ENCODE data around the gene TMEM201. TPM values are rescaled to one million over a fixed set of nuclear protein-coding genes. Genes with fewer than 3 reads are reported as not detected.
A peak's percentile ranks its signal among the peaks of the same experiment; 100 is the strongest.

The TMEM201 gene
- total RNA-seq, 1 experiment from 2014 or later: 49.0 TPM

DNA sequence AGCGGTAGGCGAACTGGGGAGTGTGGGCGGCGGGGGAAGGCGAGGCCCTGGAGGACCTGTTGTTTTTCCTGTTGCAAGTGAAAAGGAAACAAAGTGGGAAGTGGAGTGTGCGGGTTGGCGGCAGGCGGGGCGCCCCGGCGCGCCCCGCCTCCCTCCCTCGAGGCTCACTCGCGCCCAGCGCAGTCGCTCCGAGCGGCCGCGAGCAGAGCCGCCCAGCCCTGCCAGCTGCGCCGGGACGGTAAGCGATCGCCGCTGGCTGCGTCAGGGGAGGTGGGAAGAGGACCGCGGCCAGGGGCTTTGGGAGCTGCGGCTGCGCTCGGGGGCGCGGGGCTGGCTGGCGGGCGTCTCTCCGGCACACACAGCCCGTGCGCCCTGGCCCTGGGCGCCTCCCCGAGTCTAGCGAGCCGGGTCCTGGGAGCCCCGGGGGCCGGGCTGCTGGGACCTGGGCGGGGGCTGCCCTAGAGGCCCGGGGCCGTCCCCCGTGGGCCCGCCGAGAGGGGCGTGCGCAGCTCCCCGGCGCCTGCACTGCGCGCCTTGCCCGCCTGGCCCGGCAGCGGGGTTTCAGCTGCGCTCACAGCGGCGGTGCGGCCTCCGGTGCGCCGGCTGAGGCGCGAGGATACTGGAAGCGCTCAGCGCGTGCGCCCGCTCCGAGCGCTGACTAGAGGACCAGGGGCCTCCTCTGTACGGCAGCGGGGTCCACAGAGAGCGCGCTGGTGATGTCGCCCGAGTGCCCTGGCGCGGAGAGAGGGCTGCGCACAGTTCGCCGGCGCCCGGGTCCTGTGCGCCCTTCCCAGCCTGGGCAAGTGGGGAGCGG lies 63.1 kb downstream of the TMEM201 start, which contains the start of gene PIK3CD:
PIK3CD (plus strand) TSS at position 167 of the 814 bp plus-strand sequence. CDS start 58,725 bp downstream, outside the sequence.
- peaks cover 41% of the 10 kb centered on the region for H3K27me3 ChIP-seq (replicated peaks; ENCODE audit: insufficient read depth, low read depth, low read length, poor library complexity)
- no peaks in the 10 kb centered on the region for H3K9me3 ChIP-seq (ENCODE audit: low read depth, low read length, poor library complexity, severe bottlenecking)
- BruUV-seq (replicated peaks): no TSS peak
- TF ChIP-seq, protein P1, sequence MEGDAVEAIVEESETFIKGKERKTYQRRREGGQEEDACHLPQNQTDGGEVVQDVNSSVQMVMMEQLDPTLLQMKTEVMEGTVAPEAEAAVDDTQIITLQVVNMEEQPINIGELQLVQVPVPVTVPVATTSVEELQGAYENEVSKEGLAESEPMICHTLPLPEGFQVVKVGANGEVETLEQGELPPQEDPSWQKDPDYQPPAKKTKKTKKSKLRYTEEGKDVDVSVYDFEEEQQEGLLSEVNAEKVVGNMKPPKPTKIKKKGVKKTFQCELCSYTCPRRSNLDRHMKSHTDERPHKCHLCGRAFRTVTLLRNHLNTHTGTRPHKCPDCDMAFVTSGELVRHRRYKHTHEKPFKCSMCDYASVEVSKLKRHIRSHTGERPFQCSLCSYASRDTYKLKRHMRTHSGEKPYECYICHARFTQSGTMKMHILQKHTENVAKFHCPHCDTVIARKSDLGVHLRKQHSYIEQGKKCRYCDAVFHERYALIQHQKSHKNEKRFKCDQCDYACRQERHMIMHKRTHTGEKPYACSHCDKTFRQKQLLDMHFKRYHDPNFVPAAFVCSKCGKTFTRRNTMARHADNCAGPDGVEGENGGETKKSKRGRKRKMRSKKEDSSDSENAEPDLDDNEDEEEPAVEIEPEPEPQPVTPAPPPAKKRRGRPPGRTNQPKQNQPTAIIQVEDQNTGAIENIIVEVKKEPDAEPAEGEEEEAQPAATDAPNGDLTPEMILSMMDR (conservative IDR thresholded peaks at IDR 0.05; ENCODE audit: low read depth, low read length): no peak
- peak; percentile 7 for TF ChIP-seq EZH2 (IDR thresholded peaks at IDR 0.05; ENCODE audit: borderline replicate concordance, low read depth, low read length, poor library complexity, severe bottlenecking)
- POLR2A ChIA-PET (ENCODE audit: low non-redundant PET): no interaction called here
- H3K4me3 ChIP-seq (ENCODE audit: low read depth, low read length, poor library complexity, severe bottlenecking): peak within 1 kb of the TSS; percentile 38
- no peaks in the 10 kb centered on the region for H3K36me3 ChIP-seq (ENCODE audit: insufficient read depth, low read length, poor library complexity, severe bottlenecking)
- H3K4me1 ChIP-seq (ENCODE audit: insufficient read depth, low read length, poor library complexity, severe bottlenecking): peaks cover 20% of the 10 kb centered on the region
- peak; percentile 56 for DNase-seq (ENCODE audit: low spot score)
- intact Hi-C loops (cut with micrococcal nuclease; ENCODE audit: unreplicated experiment): no loop called here
- no peak within 1 kb of the TSS for H3K27ac ChIP-seq (ENCODE audit: low read depth, low read length, poor library complexity, severe bottlenecking)
- CTCF ChIA-PET: no interaction called here

- intact Hi-C loops (cut with micrococcal nuclease; ENCODE audit: unreplicated experiment): no loop called here
Observed at GRCh38 chr1:9652379-9653209, 63.9 kb downstream of the TMEM201 start.

DNA sequence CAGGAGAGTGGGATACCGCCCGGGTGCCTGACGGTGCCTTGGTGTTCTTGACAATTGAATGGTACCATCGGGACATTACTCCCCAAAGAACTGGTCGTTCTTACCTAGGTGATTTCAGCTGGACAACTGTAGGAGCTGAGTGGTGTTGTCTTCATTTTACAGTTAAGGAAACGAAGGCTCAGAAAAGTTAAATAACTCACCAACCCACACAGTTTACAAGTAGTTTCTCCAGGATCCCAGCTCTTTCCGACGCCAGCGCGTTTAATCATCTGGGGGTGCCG lies 64.4 kb downstream of the TMEM201 start:
- H3K36me3 ChIP-seq (ENCODE audit: insufficient read depth, low read length, poor library complexity, severe bottlenecking): no peaks in the 10 kb centered on the region
- H3K4me1 ChIP-seq (ENCODE audit: insufficient read depth, low read length, poor library complexity, severe bottlenecking): peaks cover 17% of the 10 kb centered on the region
- peaks cover 41% of the 10 kb centered on the region for H3K27me3 ChIP-seq (replicated peaks; ENCODE audit: insufficient read depth, low read depth, low read length, poor library complexity)
- ChIA-PET POLR2A (ENCODE audit: low non-redundant PET) (no interaction called here), CTCF (interaction anchor here (0.7 kb wide), 1 partner anchor 195 kb away, joined by 5 read pairs; no protein-coding TSS in a partner anchor)
- BruUV-seq (replicated peaks): no TSS peak
- no peaks in the 10 kb centered on the region for H3K9me3 ChIP-seq (ENCODE audit: low read depth, low read length, poor library complexity, severe bottlenecking)
- intact Hi-C loops (cut with micrococcal nuclease; ENCODE audit: unreplicated experiment): no loop called here
- H3K4me3 ChIP-seq (ENCODE audit: low read depth, low read length, poor library complexity, severe bottlenecking): no peak overlapping the region
- peak; percentile 14 for TF ChIP-seq EZH2 (IDR thresholded peaks at IDR 0.05; ENCODE audit: borderline replicate concordance, low read depth, low read length, poor library complexity, severe bottlenecking)
- TF ChIP-seq, protein P1 (conservative IDR thresholded peaks at IDR 0.05; ENCODE audit: low read depth, low read length): no peak
- H3K27ac ChIP-seq (ENCODE audit: low read depth, low read length, poor library complexity, severe bottlenecking): no peak overlapping the region
- DNase-seq (ENCODE audit: low spot score): no peak

More at GRCh38 chr1:9652379-9653209, 63.9 kb downstream of the TMEM201 start:
- Histone ChIP-seq H3K9me3 (ENCODE audit: low read depth, low read length, poor library complexity, severe bottlenecking) (no peaks in the 10 kb centered on the region), H3K4me1 (ENCODE audit: insufficient read depth, low read length, poor library complexity, severe bottlenecking) (peaks cover 20% of the 10 kb centered on the region), H3K4me3 (ENCODE audit: low read depth, low read length, poor library complexity, severe bottlenecking) (peak overlapping the region; percentile 38), H3K27me3 (replicated peaks; ENCODE audit: insufficient read depth, low read depth, low read length, poor library complexity) (peaks cover 41% of the 10 kb centered on the region), H3K36me3 (ENCODE audit: insufficient read depth, low read length, poor library complexity, severe bottlenecking) (no peaks in the 10 kb centered on the region), H3K27ac (ENCODE audit: low read depth, low read length, poor library complexity, severe bottlenecking) (no peak overlapping the region)
- DNase-seq (ENCODE audit: low spot score): no peak
- ChIA-PET CTCF (interaction anchor here (0.7 kb wide), 1 partner anchor 195 kb away, joined by 5 read pairs; no protein-coding TSS in a partner anchor), POLR2A (ENCODE audit: low non-redundant PET) (no interaction called here)
- no TSS peak for BruUV-seq (replicated peaks)
- TF ChIP-seq EZH2 (IDR thresholded peaks at IDR 0.05; ENCODE audit: borderline replicate concordance, low read depth, low read length, poor library complexity, severe bottlenecking): peak; percentile 30
- TF ChIP-seq, protein P1 (conservative IDR thresholded peaks at IDR 0.05; ENCODE audit: low read depth, low read length): no peak

Measured in A673 (cell line).